Common myeloid progenitor, CD34-positive (primary cell): ENCODE data around the gene NT5E.
"Not testable (repeated sequence)": the region's sequence is repeated elsewhere in the genome, so short reads cannot be mapped to it uniquely, and the experiment has no call there.

Experiments used
- CTCF ChIA-PET: fragments of 350-600 bp; sonication (Branson Sonifier 250); formaldehyde crosslinking; loops from one replicate; lab custom pipeline; 2021; ENCODE audit warnings: antibody characterized with exemption; lab: Charles Lee
- POLR2A ChIA-PET: fragments of 350-600 bp; sonication (Branson Sonifier 250); formaldehyde crosslinking; loops from one replicate; lab custom pipeline; 2021; ENCODE audit warnings: antibody characterized with exemption; lab: Charles Lee
- DNase-seq, 3 donors: peaks; one replicate each; pipeline versions ENCODE4 v3.0.0 to v3.0.0-alpha.2; 2013
- H3K27ac ChIP-seq, 2 experiments: 1 replicate in 1 of 2; 2 replicates in 1 of 2; pipeline ENCODE4 v1.7.0; 2013; ENCODE audit warnings: inconsistent platforms in 2 of 2, low read length in 2 of 2, mild to moderate bottlenecking in 2 of 2, low read depth in 1 of 2, moderate library complexity in 1 of 2; ENCODE audit not compliant: severe bottlenecking in 2 of 2, insufficient read depth in 1 of 2, poor library complexity in 1 of 2
- H3K27me3 ChIP-seq, 5 experiments: replicated peaks in 2 of 5; 1 replicate in 3 of 5; 2 replicates in 2 of 5; pipeline versions ENCODE4 v1.6.1 to v1.7.0; 2013; ENCODE audit warnings: low read length in 4 of 5, mild to moderate bottlenecking in 2 of 5, moderate library complexity in 2 of 5, inconsistent platforms in 1 of 5; ENCODE audit not compliant: insufficient read depth in 5 of 5, control insufficient read depth in 4 of 5
- H3K36me3 ChIP-seq, 4 experiments: 1 replicate in 2 of 4; 2 replicates in 2 of 4; pipeline versions ENCODE4 v1.6.1 to v1.7.0; 2013; ENCODE audit warnings: low read length in 3 of 4, control low read depth in 1 of 4, mild to moderate bottlenecking in 1 of 4; ENCODE audit not compliant: control insufficient read depth in 4 of 4, insufficient read depth in 4 of 4
- H3K4me1 ChIP-seq, 4 experiments: 1 replicate in 3 of 4; 2 replicates in 1 of 4; pipeline versions ENCODE4 v1.6.1 to v1.7.1; 2013; ENCODE audit warnings: low read length in 3 of 4, mild to moderate bottlenecking in 3 of 4, control low read depth in 1 of 4, inconsistent platforms in 1 of 4, moderate library complexity in 1 of 4; ENCODE audit not compliant: control insufficient read depth in 4 of 4, insufficient read depth in 4 of 4; ENCODE audit errors: control extremely low read depth in 1 of 4
- H3K4me3 ChIP-seq, 7 experiments: 1 replicate in 4 of 7; 2 replicates in 3 of 7; pipeline versions ENCODE4 v1.5.1 to v1.7.0; 2013; ENCODE audit warnings: mild to moderate bottlenecking in 7 of 7, low read length in 6 of 7, moderate library complexity in 6 of 7, inconsistent platforms in 2 of 7, low read depth in 2 of 7, control low read depth in 1 of 7; ENCODE audit not compliant: insufficient read depth in 4 of 7, control insufficient read depth in 1 of 7; ENCODE audit errors: extremely low read depth in 1 of 7
- H3K9me3 ChIP-seq, 5 experiments: 1 replicate in 4 of 5; 2 replicates in 1 of 5; pipeline versions ENCODE4 v1.6.1 to v1.7.1; 2013; ENCODE audit warnings: low read length in 4 of 5, mild to moderate bottlenecking in 2 of 5, inconsistent platforms in 1 of 5, low read depth in 1 of 5, moderate library complexity in 1 of 5; ENCODE audit not compliant: control insufficient read depth in 4 of 5, insufficient read depth in 2 of 5; ENCODE audit errors: control extremely low read depth in 1 of 5
- WGBS: methylation state at CpG from one replicate; pipeline ENCODE4 v1.1.5; 2013; ENCODE audit not compliant: insufficient coverage; 5-methylcytosine and 5-hydroxymethylcytosine counted together

Gene NT5E

DNA sequence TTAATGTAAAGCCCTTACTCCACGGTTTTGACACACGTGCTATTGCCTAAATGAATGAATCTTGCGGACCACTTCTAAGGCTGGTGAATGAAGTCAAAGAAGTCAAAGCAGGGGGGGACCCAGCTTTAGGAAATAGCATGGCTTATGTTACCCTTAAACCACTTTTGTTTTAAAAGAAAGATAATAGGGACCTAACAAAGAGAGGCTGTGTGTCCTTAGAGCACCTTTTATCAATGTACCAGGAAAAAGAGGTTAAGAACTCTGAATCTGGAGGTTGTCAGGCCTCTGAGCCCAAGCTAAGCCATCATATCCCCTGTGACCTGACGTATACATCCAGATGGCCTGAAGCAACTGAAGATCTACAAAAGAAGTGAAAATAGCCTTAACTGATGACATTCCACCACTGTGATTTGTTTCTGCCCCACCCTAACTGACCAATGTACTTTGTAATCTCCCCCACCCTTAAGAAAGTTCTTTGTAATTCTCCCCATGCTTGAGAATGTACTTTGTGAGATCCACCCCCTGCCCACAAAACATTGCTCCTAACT is 45.8 kb upstream of the NT5E start:
- peaks cover 0 to 26% (median 13%) of the 10 kb centered on the region in 4 experiments for H3K4me1 ChIP-seq
- H3K27ac ChIP-seq, H3K36me3 ChIP-seq, H3K27me3 ChIP-seq, DNase-seq, H3K4me3 ChIP-seq, H3K9me3 ChIP-seq, POLR2A ChIA-PET: not testable (repeated sequence)
- 88% methylated on average over 3 of the region's 4 CpGs for WGBS
- CTCF ChIA-PET = interaction anchor here (0.8 to 1.1 kb wide), 4 partner anchors 10 to 80 kb away, joined by 3 to 4 read pairs (median 4); no protein-coding TSS in a partner anchor

DNA sequence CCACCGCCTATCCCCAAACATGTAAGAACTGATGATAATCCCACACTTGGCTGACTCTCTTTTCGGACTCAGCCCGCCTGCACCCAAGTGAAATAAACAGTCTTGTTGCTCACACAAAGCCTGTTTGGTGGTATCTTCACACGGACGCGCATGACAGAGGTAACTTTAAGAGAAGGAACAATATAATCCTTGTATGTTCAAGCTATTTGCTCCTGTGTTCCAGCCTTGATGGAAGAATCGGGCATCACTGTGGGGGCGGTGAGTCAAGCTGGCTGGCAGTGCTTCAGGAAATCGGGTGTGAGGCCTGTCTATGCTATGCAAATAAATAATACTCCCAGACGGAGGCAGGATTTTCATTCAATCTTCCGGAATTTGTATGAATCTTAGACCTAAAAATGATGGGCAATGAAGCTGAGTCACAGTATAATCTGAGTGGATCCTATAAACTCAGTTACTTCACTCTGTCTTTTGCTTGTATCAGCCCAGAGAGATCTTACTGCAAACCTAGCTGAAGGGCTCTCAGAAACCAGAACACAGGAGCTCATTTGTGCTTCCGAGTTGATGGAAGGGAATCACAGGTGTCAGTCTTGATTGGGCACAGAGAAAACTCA is 45.2 kb upstream of the NT5E start:
- WGBS = 96% methylated on average over 11 of the region's 12 CpGs
- Histone ChIP-seq H3K27ac (no peak overlapping the region), H3K4me3 (no peak overlapping the region), H3K4me1 (peaks cover 0 to 26% (median 13%) of the 10 kb centered on the region in 4 experiments), H3K9me3 (no peaks in the 10 kb centered on the region), H3K27me3 (peaks cover 0 to 6% (median 0%) of the 10 kb centered on the region in 5 experiments), H3K36me3 (no peaks in the 10 kb centered on the region)
- ChIA-PET POLR2A (interaction anchor here (0.6 kb wide), 1 partner anchor 58 kb away, joined by 3 read pairs; no protein-coding TSS in a partner anchor), CTCF (interaction anchor here (0.8 to 1.1 kb wide), 2 partner anchors 11 to 78 kb away, joined by 3 to 4 read pairs; no protein-coding TSS in a partner anchor)
- no peak for DNase-seq

DNA sequence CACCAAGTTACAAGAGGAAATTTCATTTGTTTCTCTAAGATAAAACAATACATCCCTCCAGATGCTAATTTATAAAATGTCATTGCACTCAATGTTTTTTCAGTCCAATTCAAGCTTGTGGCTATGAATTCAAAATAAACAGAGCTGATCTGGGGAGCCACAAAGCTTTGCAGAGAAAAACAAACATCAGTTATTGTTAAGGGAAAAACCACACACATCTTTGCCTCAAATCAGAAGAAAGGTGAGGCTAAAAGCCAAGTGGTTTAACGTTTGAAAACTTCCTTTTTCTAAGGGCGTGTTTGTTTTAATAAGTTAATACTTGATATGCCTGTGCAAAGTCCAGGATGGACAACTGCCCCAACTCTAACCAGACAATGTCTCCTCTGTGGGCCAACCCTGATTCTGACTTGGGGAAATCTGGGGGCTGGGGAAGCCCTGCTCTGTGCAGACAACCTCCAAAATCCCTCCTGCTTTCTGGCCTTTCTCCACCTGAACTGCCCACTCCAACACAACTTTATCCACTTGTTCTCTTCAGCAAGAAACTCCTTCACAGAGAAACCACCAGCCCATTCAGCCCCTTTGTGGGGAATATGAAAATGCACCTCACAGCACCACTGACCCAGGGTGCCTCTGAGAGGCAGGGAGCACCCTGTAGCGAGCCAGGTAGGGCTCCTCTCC is 44.6 kb upstream of the NT5E start:
- H3K27me3 ChIP-seq = peaks cover 0 to 6% (median 0%) of the 10 kb centered on the region in 5 experiments
- H3K27ac ChIP-seq = no peak overlapping the region
- POLR2A ChIA-PET = interaction anchor here (0.6 kb wide), 1 partner anchor 57 kb away, joined by 3 read pairs; no protein-coding TSS in a partner anchor
- no peak for DNase-seq
- H3K4me3 ChIP-seq = no peak overlapping the region
- no peaks in the 10 kb centered on the region for H3K36me3 ChIP-seq
- no peaks in the 10 kb centered on the region for H3K9me3 ChIP-seq
- H3K4me1 ChIP-seq = peaks cover 0 to 26% (median 13%) of the 10 kb centered on the region in 4 experiments
- 100% methylated on average over 1 of the region's 3 CpGs for WGBS
- CTCF ChIA-PET = interaction anchor here (0.8 to 1.1 kb wide), 2 partner anchors 12 to 78 kb away, joined by 3 to 4 read pairs; no protein-coding TSS in a partner anchor

DNA sequence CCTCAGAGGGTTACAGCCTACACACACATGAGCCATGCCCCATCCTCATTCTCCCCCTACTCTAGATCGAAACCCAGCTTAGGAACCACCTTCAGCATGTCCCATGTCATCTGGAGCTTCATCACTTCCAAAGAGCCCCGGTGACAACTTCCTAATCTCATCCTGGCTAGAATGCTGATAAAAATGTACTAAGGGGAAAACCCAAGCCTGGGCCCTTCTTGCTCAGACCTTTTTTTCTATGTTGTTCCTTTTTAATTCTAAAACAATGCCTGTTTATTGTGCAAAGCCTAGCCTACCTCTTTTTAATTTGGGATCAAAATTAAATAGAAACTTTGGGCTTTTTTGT is 44.1 kb upstream of the NT5E start:
- Histone ChIP-seq H3K27ac (no peak overlapping the region), H3K4me1 (peaks cover 0 to 26% (median 13%) of the 10 kb centered on the region in 4 experiments), H3K4me3 (no peak overlapping the region), H3K36me3 (no peaks in the 10 kb centered on the region), H3K27me3 (peaks cover 0 to 6% (median 0%) of the 10 kb centered on the region in 5 experiments), H3K9me3 (no peaks in the 10 kb centered on the region)
- WGBS = 80% methylated on average over 1 of the region's 2 CpGs
- ChIA-PET CTCF (no interaction called here), POLR2A (no interaction called here)
- no peak for DNase-seq

DNA sequence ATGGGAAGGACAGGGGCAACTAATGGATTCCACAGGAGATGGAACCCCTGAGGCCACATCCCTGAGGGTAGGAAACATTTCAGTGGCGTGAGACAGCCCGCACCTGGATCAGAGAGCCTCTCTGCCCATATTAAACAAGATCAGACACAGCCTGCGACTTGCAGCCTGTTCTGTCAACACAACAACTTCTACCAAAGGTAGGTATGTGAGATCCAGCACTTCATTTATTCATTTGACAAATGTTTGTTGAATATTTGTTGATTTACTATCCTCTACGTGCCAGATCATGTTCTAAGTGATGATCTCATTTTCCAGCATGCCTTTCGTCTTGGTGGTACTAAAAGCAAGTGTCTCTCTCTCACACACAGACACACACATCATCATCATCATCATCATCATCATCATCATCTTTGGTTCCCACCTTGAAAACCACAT is 43.2 kb upstream of the NT5E start:
- Histone ChIP-seq H3K27ac (no peak overlapping the region), H3K9me3 (no peaks in the 10 kb centered on the region), H3K27me3 (peaks cover 0 to 6% (median 2%) of the 10 kb centered on the region in 5 experiments), H3K4me3 (no peak overlapping the region), H3K4me1 (peaks cover 0 to 20% (median 13%) of the 10 kb centered on the region in 4 experiments), H3K36me3 (no peaks in the 10 kb centered on the region)
- no peak for DNase-seq
- CTCF ChIA-PET = no interaction called here
- POLR2A ChIA-PET = no interaction called here
- 100% methylated on average over 1 of the region's 5 CpGs for WGBS

DNA sequence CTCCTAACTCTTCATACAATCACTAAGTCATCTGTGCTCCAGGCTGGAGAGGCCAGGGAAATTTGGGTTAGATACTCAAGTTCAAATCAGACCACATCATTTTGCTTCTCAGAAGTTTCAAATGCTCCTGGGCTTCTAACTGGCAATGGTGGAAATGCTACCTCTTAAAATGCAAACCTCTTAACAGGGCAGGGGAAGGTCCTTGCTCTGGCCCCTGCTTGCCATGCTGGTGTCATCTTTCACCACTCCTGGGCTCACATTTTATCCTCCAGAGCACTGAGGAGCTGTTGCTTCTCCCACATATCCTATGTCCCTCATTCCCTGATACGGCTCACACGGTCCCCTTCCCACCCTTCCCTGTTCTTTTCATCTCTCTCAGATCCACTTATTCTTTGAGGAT is 41.8 kb upstream of the NT5E start:
- no peaks in the 10 kb centered on the region for H3K9me3 ChIP-seq
- H3K4me1 ChIP-seq = peaks cover 0 to 18% (median 8%) of the 10 kb centered on the region in 4 experiments
- no peak for DNase-seq

More for the DNA sequence above, 41.8 kb upstream of the NT5E start:
- Histone ChIP-seq H3K27ac (no peak overlapping the region), H3K27me3 (peaks cover 0 to 6% (median 2%) of the 10 kb centered on the region in 5 experiments), H3K36me3 (no peaks in the 10 kb centered on the region), H3K4me3 (no peak overlapping the region)
- CTCF ChIA-PET = no interaction called here
- WGBS = 89% methylated on average over 2 of the region's 2 CpGs
- POLR2A ChIA-PET = no interaction called here
